ENCODE data around the gene RSBN1L. TPM values are rescaled to one million over a fixed set of nuclear protein-coding genes. Genes with fewer than 3 reads are reported as not detected.

RSBN1L gene
- total RNA-seq, 1 experiment from 2014 or later, result 15.5 TPM

GRCh38 chr7:77696643-77697534 lies 630 bp downstream of the RSBN1L start:
- peaks cover 90% of the 10 kb centered on the region for H3K79me2 ChIP-seq (ENCODE audit: insufficient read depth, low read length)
- peak; percentile 39 for TF ChIP-seq ZFX (IDR thresholded peaks at IDR 0.05)
- TF ChIP-seq SRF (IDR thresholded peaks at IDR 0.05; ENCODE audit: low read depth), result no peak
- TF ChIP-seq, protein P1, sequence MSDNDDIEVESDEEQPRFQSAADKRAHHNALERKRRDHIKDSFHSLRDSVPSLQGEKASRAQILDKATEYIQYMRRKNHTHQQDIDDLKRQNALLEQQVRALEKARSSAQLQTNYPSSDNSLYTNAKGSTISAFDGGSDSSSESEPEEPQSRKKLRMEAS (IDR thresholded peaks at IDR 0.05), result no peak; the same call in 1 of the 2 replicates
- TF ChIP-seq RAD21 (IDR thresholded peaks at IDR 0.05; ENCODE audit: low read depth), result no peak
- 0 out of 2 replicates have a peak, but pooled peaks have one; percentile 13 for TF ChIP-seq EGR1 (IDR thresholded peaks at IDR 0.05; ENCODE audit: low read depth)
- BruUV-seq (replicated peaks), result no TSS peak
- peak overlapping the region; percentile 96 for H3K4me2 ChIP-seq (ENCODE audit: low read length)
- H3K27ac ChIP-seq (ENCODE audit: low read depth, low read length), result peak overlapping the region; percentile 90
- ATAC-seq, result peak; percentile 58
- POLR2A ChIA-PET, result interaction anchor here (1.0 kb wide), 1 partner anchor 9 kb away, joined by 5 read pairs; no protein-coding TSS in a partner anchor
- CTCF ChIA-PET, result interaction anchor here (1.1 to 1.5 kb wide), 3 partner anchors 10 to 39 kb away, joined by 3 to 4 read pairs (median 4); no protein-coding TSS in a partner anchor
- intact Hi-C loops (cut with micrococcal nuclease), result loop anchor here (1.0 kb wide), 1 partner anchor 62 kb away; no protein-coding TSS in a partner anchor
- no peaks in the 10 kb centered on the region for H3K9me2 ChIP-seq (ENCODE audit: insufficient read depth)
- no peaks in the 10 kb centered on the region for H3K27me3 ChIP-seq (ENCODE audit: insufficient read depth, low read length)
- peaks cover 5 to 17% of the 10 kb centered on the region in 2 experiments; a peak in 2 of 4 replicates for H3K4me1 ChIP-seq (ENCODE audit: control insufficient read depth in 1 of 2, insufficient read depth in 2 of 2, low read length in 2 of 2)
- DNase-seq (ENCODE audit: low read depth, low spot score), result no peak
- H4K20me1 ChIP-seq (ENCODE audit: insufficient read depth), result no peaks in the 10 kb centered on the region
- H2AFZ ChIP-seq (ENCODE audit: low read depth, low read length, poor library complexity, severe bottlenecking), result no peak overlapping the region
- RAD21 ChIA-PET (ENCODE audit: low non-redundant PET in 1 of 2, low total read pairs in 2 of 2, uncharacterized antibody in 2 of 2, unreplicated experiment in 2 of 2), result no interaction called here
- peak overlapping the region; percentile 95 for H3K9ac ChIP-seq (ENCODE audit: low read length)
- no peaks in the 10 kb centered on the region for H3K36me3 ChIP-seq (ENCODE audit: control insufficient read depth in 1 of 2, insufficient read depth in 2 of 2, low read length in 2 of 2)
- no peaks in the 10 kb centered on the region for H3K9me3 ChIP-seq (ENCODE audit: control insufficient read depth in 1 of 2, insufficient read depth in 1 of 2, low read depth in 1 of 2, low read length in 2 of 2)
- H3K4me3 ChIP-seq (replicated peaks in 1 of 2; ENCODE audit: low read depth in 1 of 2, low read length in 2 of 2), result peak overlapping the region; percentile 94 to 97

GRCh38 chr7:77697535-77697831 lies 1.2 kb downstream of the RSBN1L start:
- Histone ChIP-seq H3K27me3 (ENCODE audit: insufficient read depth, low read length) (no peaks in the 10 kb centered on the region), H3K4me2 (ENCODE audit: low read length) (peak overlapping the region; percentile 96), H3K9me3 (ENCODE audit: control insufficient read depth in 1 of 2, insufficient read depth in 1 of 2, low read depth in 1 of 2, low read length in 2 of 2) (no peaks in the 10 kb centered on the region), H2AFZ (ENCODE audit: low read depth, low read length, poor library complexity, severe bottlenecking) (no peak overlapping the region), H3K27ac (ENCODE audit: low read depth, low read length) (peak overlapping the region; percentile 90), H3K4me1 (ENCODE audit: control insufficient read depth in 1 of 2, insufficient read depth in 2 of 2, low read length in 2 of 2) (peaks cover 5 to 17% of the 10 kb centered on the region in 2 experiments; a peak in 2 of 4 replicates), H3K36me3 (ENCODE audit: control insufficient read depth in 1 of 2, insufficient read depth in 2 of 2, low read length in 2 of 2) (no peaks in the 10 kb centered on the region), H3K79me2 (ENCODE audit: insufficient read depth, low read length) (peaks cover 90% of the 10 kb centered on the region), H4K20me1 (ENCODE audit: insufficient read depth) (no peaks in the 10 kb centered on the region), H3K4me3 (replicated peaks in 1 of 2; ENCODE audit: low read depth in 1 of 2, low read length in 2 of 2) (peak overlapping the region; percentile 94 to 97), H3K9me2 (ENCODE audit: insufficient read depth) (no peaks in the 10 kb centered on the region), H3K9ac (ENCODE audit: low read length) (peak overlapping the region; percentile 95)
- ChIA-PET POLR2A (no interaction called here), RAD21 (ENCODE audit: low non-redundant PET in 1 of 2, low total read pairs in 2 of 2, uncharacterized antibody in 2 of 2, unreplicated experiment in 2 of 2) (no interaction called here), CTCF (interaction anchor here (1.1 kb wide), 1 partner anchor 39 kb away, joined by 3 read pairs; no protein-coding TSS in a partner anchor)
- intact Hi-C loops (cut with micrococcal nuclease), result no loop called here
- DNase-seq (ENCODE audit: low read depth, low spot score) (no peak), ATAC-seq (no peak)
- BruUV-seq (replicated peaks), result TSS peak; percentile 48
- TF ChIP-seq, protein P2, sequence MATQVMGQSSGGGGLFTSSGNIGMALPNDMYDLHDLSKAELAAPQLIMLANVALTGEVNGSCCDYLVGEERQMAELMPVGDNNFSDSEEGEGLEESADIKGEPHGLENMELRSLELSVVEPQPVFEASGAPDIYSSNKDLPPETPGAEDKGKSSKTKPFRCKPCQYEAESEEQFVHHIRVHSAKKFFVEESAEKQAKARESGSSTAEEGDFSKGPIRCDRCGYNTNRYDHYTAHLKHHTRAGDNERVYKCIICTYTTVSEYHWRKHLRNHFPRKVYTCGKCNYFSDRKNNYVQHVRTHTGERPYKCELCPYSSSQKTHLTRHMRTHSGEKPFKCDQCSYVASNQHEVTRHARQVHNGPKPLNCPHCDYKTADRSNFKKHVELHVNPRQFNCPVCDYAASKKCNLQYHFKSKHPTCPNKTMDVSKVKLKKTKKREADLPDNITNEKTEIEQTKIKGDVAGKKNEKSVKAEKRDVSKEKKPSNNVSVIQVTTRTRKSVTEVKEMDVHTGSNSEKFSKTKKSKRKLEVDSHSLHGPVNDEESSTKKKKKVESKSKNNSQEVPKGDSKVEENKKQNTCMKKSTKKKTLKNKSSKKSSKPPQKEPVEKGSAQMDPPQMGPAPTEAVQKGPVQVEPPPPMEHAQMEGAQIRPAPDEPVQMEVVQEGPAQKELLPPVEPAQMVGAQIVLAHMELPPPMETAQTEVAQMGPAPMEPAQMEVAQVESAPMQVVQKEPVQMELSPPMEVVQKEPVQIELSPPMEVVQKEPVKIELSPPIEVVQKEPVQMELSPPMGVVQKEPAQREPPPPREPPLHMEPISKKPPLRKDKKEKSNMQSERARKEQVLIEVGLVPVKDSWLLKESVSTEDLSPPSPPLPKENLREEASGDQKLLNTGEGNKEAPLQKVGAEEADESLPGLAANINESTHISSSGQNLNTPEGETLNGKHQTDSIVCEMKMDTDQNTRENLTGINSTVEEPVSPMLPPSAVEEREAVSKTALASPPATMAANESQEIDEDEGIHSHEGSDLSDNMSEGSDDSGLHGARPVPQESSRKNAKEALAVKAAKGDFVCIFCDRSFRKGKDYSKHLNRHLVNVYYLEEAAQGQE (IDR thresholded peaks at IDR 0.05; ENCODE audit: low read depth), result no peak
- no peak for TF ChIP-seq ZNF274 (IDR thresholded peaks at IDR 0.05; ENCODE audit: low read depth, low read length)
- TF ChIP-seq EZH2 (IDR thresholded peaks at IDR 0.05), result no peak
- TF ChIP-seq EGR1 (IDR thresholded peaks at IDR 0.05; ENCODE audit: low read depth), result no peak
- TF ChIP-seq CEBPB (IDR thresholded peaks at IDR 0.05; ENCODE audit: low read depth), result no peak
- TF ChIP-seq TCF7L2 (IDR thresholded peaks at IDR 0.05; ENCODE audit: borderline replicate concordance, extremely low read depth, insufficient read depth, insufficient read length), result no peak
- TF ChIP-seq SRF (IDR thresholded peaks at IDR 0.05; ENCODE audit: low read depth), result no peak
- TF ChIP-seq JUND (IDR thresholded peaks at IDR 0.05), result no peak
- TF ChIP-seq, protein P3, sequence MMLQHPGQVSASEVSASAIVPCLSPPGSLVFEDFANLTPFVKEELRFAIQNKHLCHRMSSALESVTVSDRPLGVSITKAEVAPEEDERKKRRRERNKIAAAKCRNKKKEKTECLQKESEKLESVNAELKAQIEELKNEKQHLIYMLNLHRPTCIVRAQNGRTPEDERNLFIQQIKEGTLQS (IDR thresholded peaks at IDR 0.05), result no peak
- TF ChIP-seq CTCF (IDR thresholded peaks at IDR 0.05 in 2 of 3, conservative IDR thresholded peaks at IDR 0.05 in 1 of 3; ENCODE audit: borderline replicate concordance in 1 of 3, insufficient read depth in 1 of 3, low read depth in 2 of 3, low read length in 2 of 3), result no peak

All from HCT116 (cell line).